Stimulated activated naive CD8-positive, alpha-beta T cell treated with anti-CD3 and anti-CD28 coated beads, Interleukin-15, Interleukin-2, amounts not matched to agents 100 ng/mL and 50 ng/mL, for 24 hours (primary cell): ENCODE measurements around the gene KLHL7.
"Not testable (repeated sequence)": the region's sequence is repeated elsewhere in the genome, so short reads cannot be mapped to it uniquely, and the experiment has no call there.

Experiments
- H3K27ac Mint-ChIP-seq: one replicate; pipeline ENCODE4 v1.8.0; 2021; ENCODE audit warnings: mild to moderate bottlenecking, mixed read lengths
- H3K27me3 Mint-ChIP-seq: one replicate; pipeline ENCODE4 v1.8.0; 2021; ENCODE audit warnings: mixed read lengths
- H3K36me3 Mint-ChIP-seq: one replicate; pipeline ENCODE4 v1.8.0; 2021; ENCODE audit warnings: low read depth, mixed read lengths
- H3K4me1 Mint-ChIP-seq: one replicate; pipeline ENCODE4 v1.8.0; 2021; ENCODE audit warnings: low read depth, mixed read lengths
- H3K4me3 Mint-ChIP-seq: one replicate; pipeline ENCODE4 v1.8.0; 2021; ENCODE audit warnings: mild to moderate bottlenecking, mixed read lengths
- H3K9me3 Mint-ChIP-seq: one replicate; pipeline ENCODE4 v1.8.0; 2021; ENCODE audit warnings: mixed read lengths

KLHL7 gene

GRCh38 chr7:23129036-23129435 lies 23.5 kb downstream of the KLHL7 start:
- Mint-ChIP-seq H3K27ac (no peak overlapping the region), H3K9me3 (peaks cover 5% of the 10 kb centered on the region), H3K36me3 (peaks cover 32% of the 10 kb centered on the region), H3K27me3 (no peaks in the 10 kb centered on the region), H3K4me1 (no peaks in the 10 kb centered on the region), H3K4me3 (no peak overlapping the region)

GRCh38 chr7:23131799-23132198 lies 26.2 kb downstream of the KLHL7 start:
- peaks cover 24% of the 10 kb centered on the region for H3K36me3 Mint-ChIP-seq
- H3K9me3 Mint-ChIP-seq, H3K27ac Mint-ChIP-seq, H3K4me1 Mint-ChIP-seq, H3K4me3 Mint-ChIP-seq, H3K27me3 Mint-ChIP-seq: not testable (repeated sequence)

GRCh38 chr7:23133797-23134196 lies 28.2 kb downstream of the KLHL7 start:
- Mint-ChIP-seq H3K9me3 (peaks cover 5% of the 10 kb centered on the region), H3K27ac (no peak overlapping the region), H3K4me3 (no peak overlapping the region), H3K27me3 (no peaks in the 10 kb centered on the region), H3K4me1 (no peaks in the 10 kb centered on the region), H3K36me3 (peaks cover 20% of the 10 kb centered on the region)

- H3K27ac Mint-ChIP-seq: no peak overlapping the region
- H3K36me3 Mint-ChIP-seq: peaks cover 9% of the 10 kb centered on the region
- H3K4me1 Mint-ChIP-seq: no peaks in the 10 kb centered on the region
- no peaks in the 10 kb centered on the region for H3K27me3 Mint-ChIP-seq
- no peak overlapping the region for H3K4me3 Mint-ChIP-seq
- peaks cover 5% of the 10 kb centered on the region for H3K9me3 Mint-ChIP-seq
Measured at GRCh38 chr7:23135755-23136154, 30.2 kb downstream of the KLHL7 start.

- no peaks in the 10 kb centered on the region for H3K27me3 Mint-ChIP-seq
- H3K36me3 Mint-ChIP-seq: peaks cover 10% of the 10 kb centered on the region
- no peak overlapping the region for H3K4me3 Mint-ChIP-seq
- H3K27ac Mint-ChIP-seq: no peak overlapping the region
- no peaks in the 10 kb centered on the region for H3K4me1 Mint-ChIP-seq
- peaks cover 5% of the 10 kb centered on the region for H3K9me3 Mint-ChIP-seq
Measured at GRCh38 chr7:23136216-23136615, 30.6 kb downstream of the KLHL7 start.

GRCh38 chr7:23157679-23158078 lies 52.1 kb downstream of the KLHL7 start:
- Mint-ChIP-seq H3K4me3 (no peak overlapping the region), H3K36me3 (peaks cover 8% of the 10 kb centered on the region), H3K27me3 (no peaks in the 10 kb centered on the region), H3K9me3 (no peaks in the 10 kb centered on the region), H3K4me1 (no peaks in the 10 kb centered on the region), H3K27ac (no peak overlapping the region)

- no peak overlapping the region for H3K27ac Mint-ChIP-seq
- H3K27me3 Mint-ChIP-seq: no peaks in the 10 kb centered on the region
- peaks cover 4% of the 10 kb centered on the region for H3K36me3 Mint-ChIP-seq
- H3K9me3 Mint-ChIP-seq: no peaks in the 10 kb centered on the region
- H3K4me3 Mint-ChIP-seq: no peak overlapping the region
- H3K4me1 Mint-ChIP-seq: no peaks in the 10 kb centered on the region
Measured at GRCh38 chr7:23158546-23158945, 53.0 kb downstream of the KLHL7 start.

GRCh38 chr7:23161482-23161881 lies 55.9 kb downstream of the KLHL7 start:
- H3K36me3 Mint-ChIP-seq: peaks cover 4% of the 10 kb centered on the region
- H3K9me3 Mint-ChIP-seq: no peaks in the 10 kb centered on the region
- H3K27ac Mint-ChIP-seq: no peak overlapping the region
- no peaks in the 10 kb centered on the region for H3K27me3 Mint-ChIP-seq
- no peak overlapping the region for H3K4me3 Mint-ChIP-seq
- no peaks in the 10 kb centered on the region for H3K4me1 Mint-ChIP-seq

- Mint-ChIP-seq H3K27ac (no peak overlapping the region), H3K4me3 (no peak overlapping the region), H3K36me3 (peaks cover 2% of the 10 kb centered on the region), H3K9me3 (no peaks in the 10 kb centered on the region), H3K4me1 (no peaks in the 10 kb centered on the region), H3K27me3 (no peaks in the 10 kb centered on the region)
Measured at GRCh38 chr7:23164846-23165245, 59.3 kb downstream of the KLHL7 start.

GRCh38 chr7:23165316-23165715 lies 59.7 kb downstream of the KLHL7 start:
- no peak overlapping the region for H3K27ac Mint-ChIP-seq
- no peaks in the 10 kb centered on the region for H3K4me1 Mint-ChIP-seq
- H3K27me3 Mint-ChIP-seq: no peaks in the 10 kb centered on the region
- H3K9me3 Mint-ChIP-seq: no peaks in the 10 kb centered on the region
- peaks cover 3% of the 10 kb centered on the region for H3K36me3 Mint-ChIP-seq
- H3K4me3 Mint-ChIP-seq: no peak overlapping the region

- no peak overlapping the region for H3K27ac Mint-ChIP-seq
- H3K36me3 Mint-ChIP-seq: peaks cover 4% of the 10 kb centered on the region
- no peaks in the 10 kb centered on the region for H3K4me1 Mint-ChIP-seq
- no peaks in the 10 kb centered on the region for H3K27me3 Mint-ChIP-seq
- H3K4me3 Mint-ChIP-seq: no peak overlapping the region
- H3K9me3 Mint-ChIP-seq: no peaks in the 10 kb centered on the region
Measured at GRCh38 chr7:23167691-23168090, 62.1 kb downstream of the KLHL7 start.

GRCh38 chr7:23168111-23168885 lies 62.7 kb downstream of the KLHL7 start:
- Mint-ChIP-seq H3K4me3 (no peak overlapping the region), H3K36me3 (peaks cover 4% of the 10 kb centered on the region), H3K27me3 (no peaks in the 10 kb centered on the region), H3K4me1 (no peaks in the 10 kb centered on the region), H3K27ac (no peak overlapping the region), H3K9me3 (no peaks in the 10 kb centered on the region)

GRCh38 chr7:23175938-23176337 lies 70.4 kb downstream of the KLHL7 start:
- H3K4me3 Mint-ChIP-seq: no peak overlapping the region
- no peak overlapping the region for H3K27ac Mint-ChIP-seq
- H3K9me3 Mint-ChIP-seq: no peaks in the 10 kb centered on the region
- no peaks in the 10 kb centered on the region for H3K36me3 Mint-ChIP-seq
- H3K27me3 Mint-ChIP-seq: no peaks in the 10 kb centered on the region
- peaks cover 5% of the 10 kb centered on the region for H3K4me1 Mint-ChIP-seq

- H3K4me1 Mint-ChIP-seq: peaks cover 42% of the 10 kb centered on the region
- peak within 1 kb of the TSS; percentile 99 for H3K27ac Mint-ChIP-seq
- peak within 1 kb of the TSS; percentile 98 for H3K4me3 Mint-ChIP-seq
- H3K36me3 Mint-ChIP-seq: peaks cover 33% of the 10 kb centered on the region
- H3K27me3 Mint-ChIP-seq: no peaks in the 10 kb centered on the region
- no peaks in the 10 kb centered on the region for H3K9me3 Mint-ChIP-seq
Measured at GRCh38 chr7:23181684-23182553, 76.3 kb downstream of the KLHL7 start, which contains the start of gene NUP42. Gene NUP42, plus strand, starts transcription at chr7:23182048. Its CDS starts 38 bp downstream, at chr7:23182086.

GRCh38 chr7:23183279-23184012 lies 77.9 kb downstream of the KLHL7 start:
- Mint-ChIP-seq H3K4me3 (peak overlapping the region; percentile 98), H3K36me3 (peaks cover 44% of the 10 kb centered on the region), H3K9me3 (no peaks in the 10 kb centered on the region), H3K27me3 (no peaks in the 10 kb centered on the region), H3K27ac (peak overlapping the region; percentile 99), H3K4me1 (peaks cover 42% of the 10 kb centered on the region)
